K562 (cell line): ENCODE data around the gene NUP85. TPM values are rescaled to one million over a fixed set of nuclear protein-coding genes. Genes with fewer than 3 reads are reported as not detected.

Source experiments
- AFF1 ChIP-seq, 2 experiments: fragments of 450-650 bp; IDR thresholded peaks; 2 replicates each; pipeline ENCODE4 v1.6.1; 2018; ENCODE audit warnings: mild to moderate bottlenecking in 2 of 2, low read depth in 1 of 2; ENCODE audit not compliant: partially characterized antibody in 2 of 2
- ARID4B ChIP-seq: sonication (generic); formaldehyde crosslinking; IDR thresholded peaks from 2 replicates; pipeline ENCODE4 v1.8.0; 2022; ENCODE audit warnings: mild to moderate bottlenecking, missing genetic modification reagents
- BACH1 ChIP-seq: fragments of 200-800 bp; sonication (Bioruptor generic); IDR thresholded peaks from 2 replicates; pipeline ENCODE4 v1.6.1; 2016; ENCODE audit warnings: missing genetic modification characterization, missing compliant biosample characterization
- C11orf30 ChIP-seq: fragments of 450-650 bp; IDR thresholded peaks from 2 replicates; pipeline ENCODE4 v1.6.1; 2016; ENCODE audit warnings: low read depth, mild to moderate bottlenecking
- CCAR2 ChIP-seq: fragments of 200-400 bp; formaldehyde crosslinking; IDR thresholded peaks from 2 replicates; pipeline ENCODE4 v1.6.1; 2017; ENCODE audit warnings: mild to moderate bottlenecking, low read depth, low read length
- HCFC1 ChIP-seq: IDR thresholded peaks from 2 replicates; pipeline ENCODE4 v1.6.1; 2012; ENCODE audit warnings: low read depth, low read length, improper control_type of control experiment
- HDAC1 ChIP-seq, 2 experiments: fragments of 450-650 bp; IDR thresholded peaks; 2 replicates each; pipeline ENCODE4 v1.6.1; 2016 to 2017; ENCODE audit warnings: inconsistent platforms in 1 of 2, mild to moderate bottlenecking in 1 of 2, moderate library complexity in 1 of 2
- MLLT1 ChIP-seq, 2 experiments: fragments of 450-650 bp; IDR thresholded peaks; 2 replicates each; pipeline ENCODE4 v1.6.1; 2016
- ZNF282 ChIP-seq: sonication (generic); formaldehyde crosslinking; IDR thresholded peaks from 2 replicates; pipeline ENCODE4 v1.8.1; 2023; ENCODE audit warnings: missing genetic modification reagents
- ZZZ3 ChIP-seq: fragments of 450-650 bp; IDR thresholded peaks from 2 replicates; pipeline ENCODE4 v1.6.1; 2016; ENCODE audit warnings: antibody characterized with exemption, mild to moderate bottlenecking, moderate library complexity
- polyA plus RNA-seq, 8 experiments: library from polyadenylated mRNA; depleted of rRNA in 4 of 8; stranded (reverse) in 5 of 8; unstranded in 3 of 8; fragments of >200 nt; fragmentation: Nextera tagmentation in 2 of 8; fragmentation: Illumina TruSeq in 1 of 8; extraction: Ambion mirVana in 2 of 8; extraction: Trizol in 1 of 8; gene quantifications; 2 replicates each; pipeline versions ENCODE4 v1.2.1 to v1.2.3, GENCODE V29; 2011 to 2014; ENCODE audit warnings: inconsistent platforms in 1 of 8, missing spikeins in 1 of 8
- total RNA-seq, 7 experiments: library from RNA; depleted of rRNA in 6 of 7; stranded (reverse); fragments of >200 nt in 6 of 7; fragmentation: Illumina TruSeq in 2 of 7; extraction: Trizol in 2 of 7; gene quantifications; 2 replicates each; pipeline versions ENCODE4 v1.2.1 to v1.2.3, GENCODE V29; 2011 to 2021; ENCODE audit warnings: low replicate concordance in 1 of 7
- TF ChIP-seq, protein P1 (sequence below): sonication (generic); formaldehyde crosslinking; IDR thresholded peaks from 2 replicates; pipeline ENCODE4 v1.8.0; 2022; ENCODE audit warnings: mild to moderate bottlenecking, missing genetic modification reagents
- TF ChIP-seq, protein P2 (sequence below), 2 experiments: fragments of 150-350 bp in 1 of 2; IDR thresholded peaks; 2 replicates each; pipeline ENCODE4 v1.6.1; 2012 to 2016; ENCODE audit warnings: low read depth in 2 of 2, low read length in 2 of 2, mild to moderate bottlenecking in 1 of 2, moderate library complexity in 1 of 2

Gene NUP85
- total and polyA plus RNA-seq, 9 of the 15 experiments (the other 6 are each of a cell fraction or from before 2014, with no cell fraction given), result 50.2 to 177 (median 110) TPM

GRCh38 chr17:75205037-75205792 lies at the start of gene NUP85 (continued):
- TF ChIP-seq AFF1 (IDR thresholded peaks at IDR 0.05; ENCODE audit: low read depth in 1 of 2, partially characterized antibody in 2 of 2), result peak; percentile 54 to 81
- TF ChIP-seq, protein P1, sequence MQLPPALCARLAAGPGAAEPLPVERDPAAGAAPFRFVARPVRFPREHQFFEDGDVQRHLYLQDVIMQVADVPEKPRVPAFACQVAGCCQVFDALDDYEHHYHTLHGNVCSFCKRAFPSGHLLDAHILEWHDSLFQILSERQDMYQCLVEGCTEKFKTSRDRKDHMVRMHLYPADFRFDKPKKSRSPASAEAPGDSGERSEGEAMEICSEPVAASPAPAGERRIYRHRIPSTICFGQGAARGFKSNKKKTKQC, result peak; percentile 16; the same call in 1 of the 2 replicates
- no peak for TF ChIP-seq BACH1
- TF ChIP-seq C11orf30, result peak; percentile 96
- TF ChIP-seq MLLT1 (IDR thresholded peaks at IDR 0.05), result peak in 1 of 2 experiments; percentile 14; a peak in 1 of 4 replicates
- no peak for TF ChIP-seq ZNF282 (CRISPR knock-in tag)
- peak in 1 of 2 experiments; percentile 68; a peak in 2 of 4 replicates for TF ChIP-seq HDAC1 (IDR thresholded peaks at IDR 0.05)
- peak; percentile 58 for TF ChIP-seq HCFC1
- TF ChIP-seq ARID4B (CRISPR knock-in tag), result peak; percentile 84
- TF ChIP-seq ZZZ3, result peak; percentile 91
- no peak for TF ChIP-seq CCAR2
- TF ChIP-seq, protein P2, sequence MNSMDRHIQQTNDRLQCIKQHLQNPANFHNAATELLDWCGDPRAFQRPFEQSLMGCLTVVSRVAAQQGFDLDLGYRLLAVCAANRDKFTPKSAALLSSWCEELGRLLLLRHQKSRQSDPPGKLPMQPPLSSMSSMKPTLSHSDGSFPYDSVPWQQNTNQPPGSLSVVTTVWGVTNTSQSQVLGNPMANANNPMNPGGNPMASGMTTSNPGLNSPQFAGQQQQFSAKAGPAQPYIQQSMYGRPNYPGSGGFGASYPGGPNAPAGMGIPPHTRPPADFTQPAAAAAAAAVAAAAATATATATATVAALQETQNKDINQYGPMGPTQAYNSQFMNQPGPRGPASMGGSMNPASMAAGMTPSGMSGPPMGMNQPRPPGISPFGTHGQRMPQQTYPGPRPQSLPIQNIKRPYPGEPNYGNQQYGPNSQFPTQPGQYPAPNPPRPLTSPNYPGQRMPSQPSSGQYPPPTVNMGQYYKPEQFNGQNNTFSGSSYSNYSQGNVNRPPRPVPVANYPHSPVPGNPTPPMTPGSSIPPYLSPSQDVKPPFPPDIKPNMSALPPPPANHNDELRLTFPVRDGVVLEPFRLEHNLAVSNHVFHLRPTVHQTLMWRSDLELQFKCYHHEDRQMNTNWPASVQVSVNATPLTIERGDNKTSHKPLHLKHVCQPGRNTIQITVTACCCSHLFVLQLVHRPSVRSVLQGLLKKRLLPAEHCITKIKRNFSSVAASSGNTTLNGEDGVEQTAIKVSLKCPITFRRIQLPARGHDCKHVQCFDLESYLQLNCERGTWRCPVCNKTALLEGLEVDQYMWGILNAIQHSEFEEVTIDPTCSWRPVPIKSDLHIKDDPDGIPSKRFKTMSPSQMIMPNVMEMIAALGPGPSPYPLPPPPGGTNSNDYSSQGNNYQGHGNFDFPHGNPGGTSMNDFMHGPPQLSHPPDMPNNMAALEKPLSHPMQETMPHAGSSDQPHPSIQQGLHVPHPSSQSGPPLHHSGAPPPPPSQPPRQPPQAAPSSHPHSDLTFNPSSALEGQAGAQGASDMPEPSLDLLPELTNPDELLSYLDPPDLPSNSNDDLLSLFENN (IDR thresholded peaks at IDR 0.05; ENCODE audit: low read depth in 2 of 2, low read length in 2 of 2), result peak in 1 of 2 experiments; percentile 43; a peak in 1 of 4 replicates
